ENCODE measurements around the gene TIMM44.

TIMM44 gene

GRCh38 chr19:7879836-7880235 is 63.6 kb downstream of the TIMM44 start:
- TF ChIP-seq, protein P1, sequence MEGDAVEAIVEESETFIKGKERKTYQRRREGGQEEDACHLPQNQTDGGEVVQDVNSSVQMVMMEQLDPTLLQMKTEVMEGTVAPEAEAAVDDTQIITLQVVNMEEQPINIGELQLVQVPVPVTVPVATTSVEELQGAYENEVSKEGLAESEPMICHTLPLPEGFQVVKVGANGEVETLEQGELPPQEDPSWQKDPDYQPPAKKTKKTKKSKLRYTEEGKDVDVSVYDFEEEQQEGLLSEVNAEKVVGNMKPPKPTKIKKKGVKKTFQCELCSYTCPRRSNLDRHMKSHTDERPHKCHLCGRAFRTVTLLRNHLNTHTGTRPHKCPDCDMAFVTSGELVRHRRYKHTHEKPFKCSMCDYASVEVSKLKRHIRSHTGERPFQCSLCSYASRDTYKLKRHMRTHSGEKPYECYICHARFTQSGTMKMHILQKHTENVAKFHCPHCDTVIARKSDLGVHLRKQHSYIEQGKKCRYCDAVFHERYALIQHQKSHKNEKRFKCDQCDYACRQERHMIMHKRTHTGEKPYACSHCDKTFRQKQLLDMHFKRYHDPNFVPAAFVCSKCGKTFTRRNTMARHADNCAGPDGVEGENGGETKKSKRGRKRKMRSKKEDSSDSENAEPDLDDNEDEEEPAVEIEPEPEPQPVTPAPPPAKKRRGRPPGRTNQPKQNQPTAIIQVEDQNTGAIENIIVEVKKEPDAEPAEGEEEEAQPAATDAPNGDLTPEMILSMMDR (IDR thresholded peaks at IDR 0.05; ENCODE audit: control insufficient read depth, insufficient read depth, low read depth, low read length, missing control alignments), result no peak
- no peak overlapping the region for H3K4me3 ChIP-seq (ENCODE audit: control insufficient read depth, low read depth, low read length)
- DNase-seq (ENCODE audit: low read depth), result no peak

- H3K4me3 ChIP-seq (ENCODE audit: control insufficient read depth, low read depth, low read length), result no peak overlapping the region
- TF ChIP-seq, protein P1 (IDR thresholded peaks at IDR 0.05; ENCODE audit: control insufficient read depth, insufficient read depth, low read depth, low read length, missing control alignments), result no peak
- DNase-seq (ENCODE audit: low read depth), result no peak
These were observed 64.2 kb downstream of the TIMM44 start for GRCh38 chr19:7879111-7879807.

GRCh38 chr19:7877249-7877836 is 66.1 kb downstream of the TIMM44 start:
- TF ChIP-seq, protein P1 (IDR thresholded peaks at IDR 0.05; ENCODE audit: control insufficient read depth, insufficient read depth, low read depth, low read length, missing control alignments), result no peak
- DNase-seq (ENCODE audit: low read depth), result no peak

More at GRCh38 chr19:7877249-7877836, 66.1 kb downstream of the TIMM44 start:
- H3K4me3 ChIP-seq (ENCODE audit: control insufficient read depth, low read depth, low read length), result no peak overlapping the region
